Fibroblast of lung (primary cell): ENCODE results near the gene ITSN1.

Experiments used
- EZH2 ChIP-seq: IDR thresholded peaks from 2 replicates; pipeline ENCODE4 v1.5.1; 2012; ENCODE audit warnings: low read length, control low read depth, mild to moderate bottlenecking; ENCODE audit errors: missing control alignments
- TF ChIP-seq, protein P1 (sequence below), 2 donors: IDR thresholded peaks in 1 of 2; conservative IDR thresholded peaks in 1 of 2; 1 replicate in 1 of 2; 2 replicates in 1 of 2; pipeline ENCODE4 v1.5.1; 2011 to 2012; ENCODE audit warnings: low read length in 2 of 2, control low read depth in 1 of 2, inconsistent platforms in 1 of 2, low read depth in 1 of 2, mild to moderate bottlenecking in 1 of 2

DNA sequence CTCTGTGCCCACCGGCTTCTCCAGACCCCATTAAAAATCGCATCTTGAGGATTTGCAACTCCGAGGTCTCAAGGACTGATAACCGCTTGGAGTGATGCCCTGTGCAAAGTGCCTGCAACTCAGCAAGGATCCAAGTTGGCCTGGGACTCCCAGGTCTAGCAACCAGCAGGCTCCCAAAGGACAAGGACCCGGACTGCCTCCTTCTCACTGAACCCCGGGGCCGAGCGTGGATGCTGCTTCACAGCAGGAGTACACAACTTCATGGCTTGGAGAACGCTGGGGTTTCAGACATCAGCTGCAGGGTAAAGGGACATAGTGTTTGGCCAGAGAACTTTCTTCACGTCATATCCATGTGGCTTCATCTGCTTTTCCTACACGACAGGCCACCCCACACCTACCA lies 208.1 kb downstream of the ITSN1 start:
- TF ChIP-seq, protein P1, sequence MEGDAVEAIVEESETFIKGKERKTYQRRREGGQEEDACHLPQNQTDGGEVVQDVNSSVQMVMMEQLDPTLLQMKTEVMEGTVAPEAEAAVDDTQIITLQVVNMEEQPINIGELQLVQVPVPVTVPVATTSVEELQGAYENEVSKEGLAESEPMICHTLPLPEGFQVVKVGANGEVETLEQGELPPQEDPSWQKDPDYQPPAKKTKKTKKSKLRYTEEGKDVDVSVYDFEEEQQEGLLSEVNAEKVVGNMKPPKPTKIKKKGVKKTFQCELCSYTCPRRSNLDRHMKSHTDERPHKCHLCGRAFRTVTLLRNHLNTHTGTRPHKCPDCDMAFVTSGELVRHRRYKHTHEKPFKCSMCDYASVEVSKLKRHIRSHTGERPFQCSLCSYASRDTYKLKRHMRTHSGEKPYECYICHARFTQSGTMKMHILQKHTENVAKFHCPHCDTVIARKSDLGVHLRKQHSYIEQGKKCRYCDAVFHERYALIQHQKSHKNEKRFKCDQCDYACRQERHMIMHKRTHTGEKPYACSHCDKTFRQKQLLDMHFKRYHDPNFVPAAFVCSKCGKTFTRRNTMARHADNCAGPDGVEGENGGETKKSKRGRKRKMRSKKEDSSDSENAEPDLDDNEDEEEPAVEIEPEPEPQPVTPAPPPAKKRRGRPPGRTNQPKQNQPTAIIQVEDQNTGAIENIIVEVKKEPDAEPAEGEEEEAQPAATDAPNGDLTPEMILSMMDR (conservative IDR thresholded peaks at IDR 0.05 in 1 of 2, IDR thresholded peaks at IDR 0.05 in 1 of 2; ENCODE audit: low read depth in 1 of 2, low read length in 2 of 2) = no peak
- no peak for TF ChIP-seq EZH2
